ENCODE data around the gene DENND1C. TPM values are rescaled to one million over a fixed set of nuclear protein-coding genes. Genes with fewer than 3 reads are reported as not detected.

Gene DENND1C
- total and polyA plus RNA-seq, 2 of the 8 experiments (the other 6 are each of a cell fraction or from before 2014, with no cell fraction given): 3.6 to 4.0 TPM

- H4K20me1 ChIP-seq (replicated peaks in 1 of 2; ENCODE audit: control insufficient read depth in 1 of 2, insufficient read depth in 2 of 2, low read length in 2 of 2): no peaks in the 10 kb centered on the region
- H3K27ac ChIP-seq (ENCODE audit: low read depth, low read length): no peak within 1 kb of the TSS
- no peak within 1 kb of the TSS for H2BK5ac ChIP-seq (ENCODE audit: low read depth, low read length)
- H3K36me3 ChIP-seq (ENCODE audit: control insufficient read depth in 2 of 4, insufficient read depth in 4 of 4, low read length in 3 of 4): no peaks in the 10 kb centered on the region
- H2AK5ac ChIP-seq (ENCODE audit: low read depth, low read length): no peak within 1 kb of the TSS
- ChIA-PET POLR2A (ENCODE audit: partially characterized antibody) (no interaction called here), CTCF (ENCODE audit: partially characterized antibody) (interaction anchor here (0.5 to 1.6 kb wide), 2 partner anchors 8 to 147 kb away, joined by 3 to 7 read pairs; no protein-coding TSS in a partner anchor)
- H3K18ac ChIP-seq (ENCODE audit: extremely low read depth, low read length): no peak within 1 kb of the TSS
- no peak within 1 kb of the TSS for H4K91ac ChIP-seq (replicated peaks; ENCODE audit: insufficient read length, low read length)
- no peak within 1 kb of the TSS for H3K56ac ChIP-seq (replicated peaks; ENCODE audit: insufficient read length, low read depth, low read length)
- H3K4ac ChIP-seq (replicated peaks; ENCODE audit: insufficient read length, low read depth, low read length): no peak within 1 kb of the TSS
- H3K9ac ChIP-seq (replicated peaks in 1 of 4; ENCODE audit: extremely low read depth in 1 of 4, low read depth in 3 of 4, low read length in 3 of 4): no peak within 1 kb of the TSS
- no peak for DNase-seq (ENCODE audit: low read depth in 1 of 2, low spot score in 2 of 2)
- H3K23me2 ChIP-seq (ENCODE audit: low read depth, low read length): no peaks in the 10 kb centered on the region
- WGBS, 2 experiments (ENCODE audit: extremely low coverage in 1 of 2, insufficient coverage in 1 of 2, insufficient read length in 1 of 2, insufficient replicate concordance in 2 of 2, low coverage in 1 of 2, low lambda C conversion rate in 2 of 2, missing lambda C conversion rate in 1 of 2): 89% methylated on average over 8 of the region's 10 CpGs; no CpG with 5 or more reads in 1 of the 2 experiments
- no peak for TF ChIP-seq BACH1 (IDR thresholded peaks at IDR 0.05; ENCODE audit: low read length)
- TF ChIP-seq BCL11A (IDR thresholded peaks at IDR 0.05; ENCODE audit: low read depth in 2 of 2, low read length in 2 of 2): no peak
- TF ChIP-seq ASH2L (IDR thresholded peaks at IDR 0.05; ENCODE audit: low read length): no peak
- TF ChIP-seq EZH2 (IDR thresholded peaks at IDR 0.05; ENCODE audit: low read depth, low read length, severe bottlenecking): no peak
- no peak for TF ChIP-seq RBBP5 (IDR thresholded peaks at IDR 0.05; ENCODE audit: borderline replicate concordance, low read depth, low read length)
- TF ChIP-seq CEBPB (IDR thresholded peaks at IDR 0.05; ENCODE audit: low read depth, low read length): no peak
- no peak for TF ChIP-seq TAF7 (optimal IDR thresholded peaks at IDR 0.05; ENCODE audit: borderline replicate concordance, low read depth, low read length)
- no peak for TF ChIP-seq HDAC2 (IDR thresholded peaks at IDR 0.05; ENCODE audit: borderline replicate concordance in 1 of 2, low read depth in 2 of 2, low read length in 2 of 2)
- no peak for FAIRE-seq
- H3K79me1 ChIP-seq (ENCODE audit: low read depth, low read length): no peaks in the 10 kb centered on the region
- no peak within 1 kb of the TSS for H2BK120ac ChIP-seq (replicated peaks; ENCODE audit: low read depth, low read length)
- no peak within 1 kb of the TSS for H3K23ac ChIP-seq (ENCODE audit: insufficient read length)
- H2BK15ac ChIP-seq (ENCODE audit: low read length): no peak within 1 kb of the TSS; the same call in 1 of the 2 replicates
- H3K4me2 ChIP-seq (ENCODE audit: insufficient read depth in 1 of 2, low read depth in 2 of 2, low read length in 2 of 2): no peak within 1 kb of the TSS
- H2BK12ac ChIP-seq (ENCODE audit: low read depth, low read length): no peak within 1 kb of the TSS
- H3K79me2 ChIP-seq (ENCODE audit: control insufficient read depth in 1 of 2, insufficient read depth in 2 of 2, low read length in 2 of 2): no peaks in the 10 kb centered on the region
- peaks cover 0 to 6% (median 0%) of the 10 kb centered on the region in 4 experiments; a peak in 1 of 7 replicates for H3K27me3 ChIP-seq (replicated peaks in 1 of 4; ENCODE audit: control insufficient read depth in 3 of 4, extremely low read depth in 1 of 4, insufficient read depth in 3 of 4, low read length in 3 of 4)
- no peak within 1 kb of the TSS for H3K14ac ChIP-seq (ENCODE audit: insufficient read length)
- H3K4me3 ChIP-seq (ENCODE audit: extremely low read depth in 1 of 4, insufficient read depth in 2 of 4, low read depth in 3 of 4, low read length in 4 of 4): no peak within 1 kb of the TSS
- H2AFZ ChIP-seq (ENCODE audit: low read length): no peak within 1 kb of the TSS
- H4K5ac ChIP-seq (ENCODE audit: insufficient read length, low read depth, low read length): no peak within 1 kb of the TSS
- H3K4me1 ChIP-seq (replicated peaks in 1 of 4; ENCODE audit: control insufficient read depth in 3 of 4, insufficient read depth in 4 of 4, low read length in 3 of 4): no peaks in the 10 kb centered on the region
- no peaks in the 10 kb centered on the region for H3K9me3 ChIP-seq (ENCODE audit: insufficient read depth in 2 of 2, low read depth in 1 of 2, low read length in 1 of 2)
- no peak within 1 kb of the TSS for H4K8ac ChIP-seq (ENCODE audit: extremely low read depth, insufficient read depth, low read length)
- H2BK20ac ChIP-seq (ENCODE audit: low read length): no peak within 1 kb of the TSS
Measured at GRCh38 chr19:6433663-6434062, 47.9 kb downstream of the DENND1C start, which contains the start of gene SLC25A41. Gene SLC25A41, minus strand, starts transcription at chr19:6433763. Its CDS starts 70 bp downstream, at chr19:6433693.
